Parathyroid adenoma (tissue), 2 donors: ENCODE data around the gene PRDX6.
"Not testable (repeated sequence)": the region's sequence is repeated elsewhere in the genome, so short reads cannot be mapped to it uniquely, and the experiment has no call there.

Experiments used
- H2AFZ ChIP-seq: fragments of 300-600 bp; sonication (generic); one replicate; pipeline ENCODE4 v1.7.0; 2017; ENCODE audit warnings: antibody characterized with exemption, mild to moderate bottlenecking
- H3K27ac ChIP-seq: fragments of 300-600 bp; sonication (generic); one replicate; pipeline ENCODE4 v1.7.0; 2017
- H3K27me3 ChIP-seq: fragments of 300-600 bp; sonication (generic); one replicate; pipeline ENCODE4 v1.7.0; 2017; ENCODE audit warnings: low read length; ENCODE audit not compliant: control insufficient read depth, insufficient read depth
- H3K36me3 ChIP-seq: fragments of 300-600 bp; sonication (generic); one replicate; pipeline ENCODE4 v1.7.0; 2017; ENCODE audit warnings: low read length; ENCODE audit not compliant: control insufficient read depth, insufficient read depth
- H3K4me1 ChIP-seq: fragments of 300-600 bp; sonication (generic); one replicate; pipeline ENCODE4 v1.7.0; 2017; ENCODE audit warnings: control low read depth
- H3K4me2 ChIP-seq: fragments of 300-600 bp; sonication (generic); one replicate; pipeline ENCODE4 v1.7.0; 2017; ENCODE audit warnings: low read length
- H3K4me3 ChIP-seq: fragments of 300-600 bp; sonication (generic); one replicate; pipeline ENCODE4 v1.7.0; 2017; ENCODE audit warnings: low read depth, low read length
- H3K79me2 ChIP-seq: fragments of 300-600 bp; sonication (generic); one replicate; pipeline ENCODE4 v1.7.0; 2017; ENCODE audit warnings: control low read depth
- H3K9ac ChIP-seq: fragments of 300-600 bp; sonication (generic); one replicate; pipeline ENCODE4 v1.7.0; 2017; ENCODE audit warnings: mild to moderate bottlenecking
- H3K9me3 ChIP-seq: fragments of 300-600 bp; sonication (generic); one replicate; pipeline ENCODE4 v1.7.0; 2017; ENCODE audit warnings: low read length; ENCODE audit not compliant: control insufficient read depth
- TF ChIP-seq, protein P1 (sequence below): fragments of 300-600 bp; sonication (generic); IDR thresholded peaks from one replicate; pipeline ENCODE4 v1.7.0; 2017; ENCODE audit warnings: antibody characterized with exemption, mild to moderate bottlenecking
- donor health status: primary hyperparathyroidism.

Gene PRDX6

DNA sequence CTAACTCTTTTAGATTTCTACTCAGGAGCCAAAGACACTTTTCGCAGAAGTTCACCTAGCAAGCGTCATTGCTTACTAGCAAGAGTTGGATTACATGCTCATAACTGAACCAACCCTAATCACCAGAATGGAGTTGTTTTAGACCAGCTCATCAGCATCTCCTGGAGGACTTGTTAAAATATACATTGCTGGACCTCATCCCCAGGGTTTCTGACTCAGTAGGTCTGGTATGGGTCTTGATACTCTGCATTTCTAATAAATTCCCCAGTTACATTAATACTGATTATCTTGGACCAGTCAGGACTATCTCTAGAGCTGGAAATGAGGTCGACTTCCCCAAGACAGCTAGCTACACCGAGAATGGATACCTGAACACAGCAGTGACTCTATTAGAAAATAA, 9.7 kb upstream of the PRDX6 start:
- Histone ChIP-seq H3K9me3 (no peaks in the 10 kb centered on the region), H3K4me2 (no peak overlapping the region), H3K4me3 (no peak overlapping the region), H3K36me3 (no peaks in the 10 kb centered on the region), H3K27ac (no peak overlapping the region), H3K27me3 (no peaks in the 10 kb centered on the region), H3K4me1 (no peaks in the 10 kb centered on the region), H2AFZ (no peak overlapping the region), H3K79me2 (peaks cover 2% of the 10 kb centered on the region), H3K9ac (no peak overlapping the region)
- TF ChIP-seq, protein P1, sequence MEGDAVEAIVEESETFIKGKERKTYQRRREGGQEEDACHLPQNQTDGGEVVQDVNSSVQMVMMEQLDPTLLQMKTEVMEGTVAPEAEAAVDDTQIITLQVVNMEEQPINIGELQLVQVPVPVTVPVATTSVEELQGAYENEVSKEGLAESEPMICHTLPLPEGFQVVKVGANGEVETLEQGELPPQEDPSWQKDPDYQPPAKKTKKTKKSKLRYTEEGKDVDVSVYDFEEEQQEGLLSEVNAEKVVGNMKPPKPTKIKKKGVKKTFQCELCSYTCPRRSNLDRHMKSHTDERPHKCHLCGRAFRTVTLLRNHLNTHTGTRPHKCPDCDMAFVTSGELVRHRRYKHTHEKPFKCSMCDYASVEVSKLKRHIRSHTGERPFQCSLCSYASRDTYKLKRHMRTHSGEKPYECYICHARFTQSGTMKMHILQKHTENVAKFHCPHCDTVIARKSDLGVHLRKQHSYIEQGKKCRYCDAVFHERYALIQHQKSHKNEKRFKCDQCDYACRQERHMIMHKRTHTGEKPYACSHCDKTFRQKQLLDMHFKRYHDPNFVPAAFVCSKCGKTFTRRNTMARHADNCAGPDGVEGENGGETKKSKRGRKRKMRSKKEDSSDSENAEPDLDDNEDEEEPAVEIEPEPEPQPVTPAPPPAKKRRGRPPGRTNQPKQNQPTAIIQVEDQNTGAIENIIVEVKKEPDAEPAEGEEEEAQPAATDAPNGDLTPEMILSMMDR = no peak

DNA sequence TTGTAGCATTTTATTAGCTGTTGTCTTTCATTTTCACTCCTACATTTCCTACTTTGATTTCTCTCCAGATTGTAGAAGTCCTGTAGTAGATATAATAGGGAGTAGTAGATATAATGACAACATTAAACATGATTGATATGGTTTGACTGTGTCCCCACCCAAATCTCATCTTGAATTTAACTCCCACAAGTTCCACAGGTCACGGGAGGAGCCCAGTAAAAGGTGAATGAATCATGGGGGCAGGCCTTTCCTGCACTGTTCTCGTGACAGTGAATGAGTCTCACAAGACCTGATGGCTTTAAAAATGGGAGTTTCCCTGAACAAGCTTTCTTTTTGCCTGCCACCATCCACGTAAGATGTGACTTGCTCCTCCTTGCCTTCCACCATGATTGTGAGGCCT, 7.5 kb upstream of the PRDX6 start:
- Histone ChIP-seq H3K9ac (no peak overlapping the region), H3K27ac (no peak overlapping the region), H3K4me1 (no peaks in the 10 kb centered on the region)

GRCh38 chr1:173470608-173471007, 6.5 kb upstream of the PRDX6 start:
- Histone ChIP-seq H3K36me3 (no peaks in the 10 kb centered on the region), H3K27me3 (no peaks in the 10 kb centered on the region), H3K9ac (no peak overlapping the region), H3K4me3 (no peak overlapping the region), H2AFZ (no peak overlapping the region), H3K79me2 (peaks cover 2% of the 10 kb centered on the region), H3K4me1 (no peaks in the 10 kb centered on the region), H3K27ac (no peak overlapping the region), H3K4me2 (no peak overlapping the region), H3K9me3 (no peaks in the 10 kb centered on the region)
- TF ChIP-seq, protein P1 = no peak

More for the DNA sequence above, 7.5 kb upstream of the PRDX6 start:
- TF ChIP-seq, protein P1 = no peak
- Histone ChIP-seq H2AFZ (no peak overlapping the region), H3K36me3 (no peaks in the 10 kb centered on the region), H3K9me3 (no peaks in the 10 kb centered on the region), H3K79me2 (peaks cover 2% of the 10 kb centered on the region), H3K4me3 (no peak overlapping the region), H3K4me2 (no peak overlapping the region), H3K27me3 (no peaks in the 10 kb centered on the region)

GRCh38 chr1:173473599-173474011, 3.5 kb upstream of the PRDX6 start:
- Histone ChIP-seq H3K4me1 (no peaks in the 10 kb centered on the region), H2AFZ (no peak overlapping the region), H3K79me2 (peaks cover 2% of the 10 kb centered on the region), H3K36me3 (no peaks in the 10 kb centered on the region), H3K9me3 (no peaks in the 10 kb centered on the region), H3K4me3 (no peak overlapping the region), H3K27me3 (no peaks in the 10 kb centered on the region), H3K9ac (no peak overlapping the region), H3K4me2 (no peak overlapping the region), H3K27ac (no peak overlapping the region)
- TF ChIP-seq, protein P1 = no peak

DNA sequence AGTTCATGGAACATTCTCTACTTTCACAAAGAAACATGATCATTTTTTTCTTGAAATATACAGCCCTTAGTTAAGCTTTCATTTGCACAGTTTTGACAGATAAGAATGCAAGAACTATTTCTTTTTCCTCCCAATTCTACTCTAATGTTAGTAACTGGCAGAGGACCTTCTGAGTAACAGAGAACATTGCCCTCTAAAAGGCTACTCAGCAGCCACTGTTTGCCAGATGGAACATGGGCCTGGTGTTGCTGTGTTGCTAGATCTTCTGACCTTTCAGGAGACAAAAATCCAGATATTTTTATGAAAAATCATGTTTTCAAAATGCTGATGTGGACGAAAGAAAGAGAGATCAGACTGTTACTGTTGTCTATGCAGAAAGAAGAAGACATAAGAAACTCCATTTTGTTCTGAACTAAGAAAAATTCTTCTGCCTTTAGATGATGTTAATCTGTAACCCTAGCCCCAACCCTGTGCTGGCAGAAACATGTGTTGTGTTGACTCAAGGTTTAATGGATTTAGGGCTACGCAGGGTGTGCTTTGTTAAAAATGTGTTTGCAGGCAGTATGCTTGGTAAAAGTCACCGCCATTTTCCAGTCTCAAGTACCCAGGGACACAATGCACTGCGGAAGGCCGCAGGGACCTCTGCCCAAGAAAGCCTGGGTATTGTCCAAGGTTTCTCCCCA, 2.9 kb upstream of the PRDX6 start:
- Histone ChIP-seq H3K9ac (no peak overlapping the region), H3K4me1 (no peaks in the 10 kb centered on the region), H3K4me3 (no peak overlapping the region), H3K27me3 (no peaks in the 10 kb centered on the region), H3K79me2 (peaks cover 2% of the 10 kb centered on the region), H3K4me2 (no peak overlapping the region), H2AFZ (no peak overlapping the region), H3K27ac (no peak overlapping the region), H3K9me3 (no peaks in the 10 kb centered on the region), H3K36me3 (no peaks in the 10 kb centered on the region)
- TF ChIP-seq, protein P1 = no peak

DNA sequence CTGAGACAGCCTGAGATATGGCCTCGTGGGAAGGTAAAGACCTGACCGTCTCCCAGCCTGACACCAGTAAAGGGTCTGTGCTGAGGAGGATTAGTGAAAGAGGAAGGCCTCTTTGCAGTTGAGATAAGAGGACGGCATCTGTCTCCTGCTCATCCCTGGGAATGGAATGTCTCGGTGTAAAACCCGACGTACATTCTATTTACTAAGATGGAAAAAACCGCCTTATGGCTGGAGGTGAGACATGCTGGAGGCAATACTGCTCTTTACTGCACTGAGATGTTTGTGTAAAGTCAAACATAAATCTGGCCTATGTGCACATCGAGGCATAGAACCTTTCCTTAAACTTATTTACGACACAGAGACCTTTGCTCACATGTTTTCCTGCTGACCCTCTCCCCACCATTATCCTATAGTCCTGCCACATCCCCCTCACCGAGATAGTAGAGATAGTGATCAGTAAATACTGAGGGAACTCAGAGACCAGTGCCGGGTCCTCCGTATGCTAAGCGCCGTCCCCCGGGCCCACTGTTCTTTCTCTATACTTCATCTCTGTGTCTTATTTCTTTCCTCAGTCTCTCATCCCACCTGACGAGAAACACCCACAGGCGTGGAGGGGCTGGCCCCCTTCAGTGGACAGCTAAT, 2.2 kb upstream of the PRDX6 start:
- not testable (repeated sequence) for H3K4me2 ChIP-seq, H3K4me1 ChIP-seq, H3K27me3 ChIP-seq, H3K4me3 ChIP-seq, H3K36me3 ChIP-seq, H3K27ac ChIP-seq, H2AFZ ChIP-seq, H3K9me3 ChIP-seq, H3K9ac ChIP-seq, H3K79me2 ChIP-seq
